ENCODE measurements around the gene SLC25A26. TPM values are rescaled to one million over a fixed set of nuclear protein-coding genes. Genes with fewer than 3 reads are reported as not detected.

Gene SLC25A26
- total RNA-seq, 4 donors from 2014 or later = 22.0 to 33.9 (median 27.0) TPM

- no peak for TF ChIP-seq POLR2AphosphoS5 (IDR thresholded peaks at IDR 0.05)
- 80 to 85% methylated on average over 3 to 5 of the region's 5 CpGs for WGBS, 2 donors (ENCODE audit: low coverage in 1 of 2)
These were observed 144.3 kb downstream of the SLC25A26 start for GRCh38 chr3:66365080-66365479.

GRCh38 chr3:66366747-66367146 lies 145.9 kb downstream of the SLC25A26 start:
- H3K4me1 ChIP-seq = no peaks in the 10 kb centered on the region
- WGBS, 2 donors (ENCODE audit: low coverage in 1 of 2) = 92 to 97% methylated on average over 7 of the region's 7 CpGs

More at GRCh38 chr3:66365080-66365479, 144.3 kb downstream of the SLC25A26 start:
- ATAC-seq = no peak
- H3K36me3 ChIP-seq = peaks cover 0 to 10% of the 10 kb centered on the region in 2 donors
- no peaks in the 10 kb centered on the region for H3K9me3 ChIP-seq
- no peaks in the 10 kb centered on the region for H3K27me3 ChIP-seq
- H3K4me1 ChIP-seq = no peaks in the 10 kb centered on the region
- H3K27ac ChIP-seq = no peak overlapping the region
- H3K4me3 ChIP-seq = no peak overlapping the region

GRCh38 chr3:66367979-66368378 lies 147.2 kb downstream of the SLC25A26 start:
- Histone ChIP-seq H3K4me3 (no peak overlapping the region), H3K36me3 (peaks cover 0 to 27% of the 10 kb centered on the region in 2 donors), H3K9me3 (no peaks in the 10 kb centered on the region), H3K4me1 (no peaks in the 10 kb centered on the region), H3K27me3 (no peaks in the 10 kb centered on the region), H3K27ac (no peak overlapping the region)
- 80 to 88% methylated on average over 3 of the region's 3 CpGs for WGBS, 2 donors (ENCODE audit: low coverage in 1 of 2)
- TF ChIP-seq POLR2AphosphoS5 (IDR thresholded peaks at IDR 0.05) (no peak), CTCF (IDR thresholded peaks at IDR 0.05) (no peak), EP300 (IDR thresholded peaks at IDR 0.05) (no peak), POLR2A (IDR thresholded peaks at IDR 0.05) (no peak)
- ATAC-seq = no peak

More at GRCh38 chr3:66366747-66367146, 145.9 kb downstream of the SLC25A26 start:
- ATAC-seq = no peak
- no peak for TF ChIP-seq POLR2AphosphoS5 (IDR thresholded peaks at IDR 0.05)
- no peak for TF ChIP-seq POLR2A (IDR thresholded peaks at IDR 0.05)
- TF ChIP-seq CTCF (IDR thresholded peaks at IDR 0.05) = no peak
- no peak for TF ChIP-seq EP300 (IDR thresholded peaks at IDR 0.05)
- no peaks in the 10 kb centered on the region for H3K9me3 ChIP-seq
- peaks cover 0 to 25% of the 10 kb centered on the region in 2 donors for H3K36me3 ChIP-seq
- no peak overlapping the region for H3K27ac ChIP-seq
- no peak overlapping the region for H3K4me3 ChIP-seq
- H3K27me3 ChIP-seq = no peaks in the 10 kb centered on the region

GRCh38 chr3:66370179-66370578 lies 149.4 kb downstream of the SLC25A26 start:
- no peaks in the 10 kb centered on the region for H3K27me3 ChIP-seq
- H3K27ac ChIP-seq = no peak overlapping the region
- no peaks in the 10 kb centered on the region for H3K4me1 ChIP-seq
- H3K4me3 ChIP-seq = no peak overlapping the region
- no peak for ATAC-seq
- H3K36me3 ChIP-seq = peaks cover 0 to 45% of the 10 kb centered on the region in 2 donors
- no peaks in the 10 kb centered on the region for H3K9me3 ChIP-seq
- TF ChIP-seq POLR2AphosphoS5 (IDR thresholded peaks at IDR 0.05) (no peak), POLR2A (IDR thresholded peaks at IDR 0.05) (no peak), EP300 (IDR thresholded peaks at IDR 0.05) (no peak), CTCF (IDR thresholded peaks at IDR 0.05) (no peak)
- 70 to 88% methylated on average over 3 to 6 of the region's 7 CpGs for WGBS, 2 donors (ENCODE audit: low coverage in 1 of 2)

- peaks cover 0 to 58% of the 10 kb centered on the region in 2 donors for H3K36me3 ChIP-seq
- ATAC-seq = no peak
- H3K27me3 ChIP-seq = no peaks in the 10 kb centered on the region
- no peak for TF ChIP-seq EP300 (IDR thresholded peaks at IDR 0.05)
- TF ChIP-seq CTCF (IDR thresholded peaks at IDR 0.05) = no peak
- TF ChIP-seq POLR2AphosphoS5 (IDR thresholded peaks at IDR 0.05) = no peak
- no peak for TF ChIP-seq POLR2A (IDR thresholded peaks at IDR 0.05)
- no peak overlapping the region for H3K4me3 ChIP-seq
- WGBS, 2 donors (ENCODE audit: low coverage in 1 of 2) = 72 to 86% methylated on average over 6 to 7 of the region's 7 CpGs
- no peak overlapping the region for H3K27ac ChIP-seq
- peaks cover 0 to 3% (median 0%) of the 10 kb centered on the region in 3 donors for H3K4me1 ChIP-seq
- no peaks in the 10 kb centered on the region for H3K9me3 ChIP-seq
These were observed 150.6 kb downstream of the SLC25A26 start for GRCh38 chr3:66371432-66371831.

Data from gastroesophageal sphincter (tissue), 4 donors.